H1 (cell line): ENCODE measurements around the gene YAP1.

Experiments
- EZH2 ChIP-seq: fragments of 200-600 bp; sonication (generic); IDR thresholded peaks from 2 replicates; pipeline ENCODE4 v1.7.1; 2012; ENCODE audit warnings: low read depth, mild to moderate bottlenecking, moderate library complexity, low read length, inconsistent platforms; ENCODE audit not compliant: severe bottlenecking
- POLR2A ChIP-seq, 2 experiments: IDR thresholded peaks; 1 replicate in 1 of 2; 2 replicates in 1 of 2; pipeline ENCODE4 v1.6.1; 2011; ENCODE audit warnings: low read depth in 2 of 2, low read length in 2 of 2, mild to moderate bottlenecking in 2 of 2; ENCODE audit errors: control extremely low read depth in 1 of 2

DNA sequence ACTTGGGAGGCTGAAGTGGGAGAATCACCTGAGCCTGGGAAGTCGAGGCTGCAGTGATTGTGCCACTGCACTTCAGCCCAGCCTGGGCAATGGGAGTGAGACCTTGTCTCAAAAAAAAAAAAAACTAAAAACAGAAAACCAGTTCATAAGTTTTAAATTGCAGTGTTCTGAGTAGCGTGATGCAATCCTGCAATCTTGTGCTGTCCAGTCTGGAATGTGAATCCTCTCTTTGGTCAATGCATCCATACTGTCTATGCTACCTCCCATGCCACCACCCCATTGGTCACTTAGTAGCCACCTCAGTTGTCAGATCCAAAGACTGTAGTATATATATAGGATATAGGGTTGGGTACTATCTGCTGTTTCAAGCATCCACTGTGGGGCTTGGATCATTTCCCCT is 11.1 kb downstream of the YAP1 start:
- TF ChIP-seq POLR2A (IDR thresholded peaks at IDR 0.05; ENCODE audit: control extremely low read depth in 1 of 2, low read depth in 2 of 2, low read length in 2 of 2) (no peak), EZH2 (no peak)
